GM03348 (cell line): Measurements from ENCODE around the gene ZWILCH.

Experiments
- DNase-seq: peaks from one replicate; pipeline ENCODE4 v3.0.0; 2012; ENCODE audit warnings: low spot score

ZWILCH gene

GRCh38 chr15:66555685-66556084 is 50.6 kb downstream of the ZWILCH start:
- DNase-seq = no peak

GRCh38 chr15:66558271-66558670 is 53.1 kb downstream of the ZWILCH start:
- DNase-seq = no peak

DNA sequence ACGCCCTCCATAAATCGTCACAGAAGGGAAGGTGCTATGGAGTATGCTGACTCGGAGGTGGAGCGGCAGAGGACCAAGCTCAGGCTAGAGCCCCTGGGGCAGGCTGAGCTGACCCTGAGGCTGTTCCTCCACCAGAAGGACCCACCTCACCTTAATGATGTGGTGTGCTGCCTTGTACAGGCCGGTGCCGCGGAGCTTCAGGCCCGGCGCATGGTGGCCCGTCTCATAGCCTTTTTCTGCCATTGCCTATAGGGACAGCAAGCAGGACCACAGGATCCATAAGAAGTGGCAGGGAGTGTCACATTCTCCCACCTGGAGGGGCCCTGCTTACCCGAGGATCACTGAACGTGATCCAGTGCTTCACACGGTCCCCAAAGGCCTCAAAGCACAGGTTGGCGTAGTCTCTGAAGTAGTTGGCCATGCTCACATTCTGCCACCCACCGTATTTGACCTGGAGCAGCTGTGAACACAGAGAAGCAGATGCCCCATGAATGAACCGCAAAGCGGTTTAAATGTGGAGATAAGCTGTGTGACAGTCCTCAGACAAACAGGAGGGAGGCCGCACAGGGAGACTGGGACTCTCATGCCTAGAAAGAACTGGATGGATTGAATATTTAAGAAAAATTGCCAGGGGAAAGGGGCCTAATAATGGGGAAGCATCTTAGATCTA is 55.9 kb downstream of the ZWILCH start:
- no peak for DNase-seq

DNA sequence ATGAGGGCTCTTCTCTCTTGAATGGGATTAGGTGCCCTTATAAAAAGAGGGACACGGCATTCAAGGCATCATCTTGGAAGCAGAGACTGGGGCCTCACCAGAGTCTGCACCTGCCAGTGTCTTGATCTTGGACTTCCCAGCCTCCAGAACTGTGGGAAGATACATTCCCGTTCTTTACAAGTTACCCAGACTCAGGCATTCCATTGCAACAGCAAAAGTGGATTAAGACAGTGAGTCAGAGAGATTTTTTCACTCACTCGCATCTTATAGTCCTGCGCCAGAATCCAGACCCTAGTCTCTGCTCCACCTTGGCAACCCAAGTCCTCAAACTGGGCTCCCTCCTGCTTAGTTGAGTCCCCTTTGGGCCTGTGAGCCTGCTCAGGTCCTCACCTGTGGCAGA is 58.0 kb downstream of the ZWILCH start:
- no peak for DNase-seq

DNA sequence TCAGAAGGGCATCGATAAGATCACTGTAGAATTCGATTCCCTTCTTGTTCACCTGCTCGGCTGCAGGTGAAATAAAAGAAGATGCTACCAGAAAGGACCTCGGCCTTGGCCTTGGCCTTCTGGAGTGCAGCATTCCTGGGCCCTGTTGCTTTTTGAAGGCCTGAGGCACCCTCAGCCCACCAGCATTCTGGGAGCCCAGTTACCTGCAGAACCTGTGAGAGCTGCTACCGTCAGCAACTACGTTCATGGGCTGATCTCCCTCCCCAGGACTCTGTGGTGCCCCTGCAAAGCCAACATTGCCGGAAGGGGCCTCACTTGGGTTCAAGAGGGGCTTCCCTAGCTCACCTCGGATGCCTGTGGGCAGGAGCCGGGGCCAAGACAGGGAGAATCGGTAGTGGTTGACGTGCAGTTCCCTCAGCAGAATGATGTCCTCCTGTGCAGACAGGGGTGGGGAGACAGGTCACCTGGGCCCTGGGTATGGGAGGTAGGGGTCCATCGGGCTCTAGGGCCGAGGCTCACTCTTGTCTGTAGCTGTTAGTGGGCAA is 58.5 kb downstream of the ZWILCH start:
- DNase-seq = no peak

DNA sequence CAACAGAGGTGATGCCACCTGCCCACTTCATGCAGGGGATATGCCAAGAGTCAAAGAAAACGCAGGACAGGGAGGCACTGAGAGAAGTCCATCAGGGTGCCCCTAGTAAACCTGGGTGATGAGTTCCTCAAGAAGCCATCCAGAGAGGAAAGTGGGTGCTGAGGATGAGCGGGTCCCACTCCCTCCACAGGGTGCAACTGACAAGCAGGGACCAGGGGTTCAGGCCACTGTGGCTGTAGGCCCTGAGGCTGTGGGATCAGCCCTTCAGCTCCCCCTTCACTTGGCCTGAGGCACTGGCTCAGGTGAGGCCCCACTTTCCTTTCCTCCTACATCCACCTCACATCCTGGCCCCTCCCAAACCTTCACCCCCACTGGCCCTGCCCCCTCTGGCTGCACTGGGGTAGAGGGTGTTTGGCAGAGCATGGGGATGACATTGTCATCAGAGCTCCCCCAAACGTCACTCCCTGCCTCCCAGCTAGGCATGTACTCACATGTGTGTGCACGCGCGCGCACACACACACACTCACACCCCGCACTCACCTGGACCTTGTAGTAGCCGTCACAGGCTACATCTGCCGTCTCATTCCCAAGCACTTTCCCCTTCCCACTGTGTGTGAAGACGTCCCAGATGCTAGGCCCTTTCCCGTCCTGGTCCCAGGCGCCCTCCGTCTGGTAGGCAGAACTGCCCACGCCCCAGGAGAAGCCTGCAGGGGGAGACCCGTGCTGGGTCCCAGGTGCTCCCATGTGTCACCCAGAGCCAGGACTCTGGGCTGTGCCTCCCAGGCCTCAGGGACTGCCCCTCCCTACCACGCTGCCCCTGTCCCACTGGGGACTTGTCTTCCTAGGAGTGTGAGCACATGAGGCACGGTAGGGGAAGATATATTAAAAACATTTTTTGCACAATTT is 59.3 kb downstream of the ZWILCH start:
- no peak for DNase-seq

- DNase-seq = no peak
Measured at GRCh38 chr15:66565141-66565641, 60.1 kb downstream of the ZWILCH start.

DNA sequence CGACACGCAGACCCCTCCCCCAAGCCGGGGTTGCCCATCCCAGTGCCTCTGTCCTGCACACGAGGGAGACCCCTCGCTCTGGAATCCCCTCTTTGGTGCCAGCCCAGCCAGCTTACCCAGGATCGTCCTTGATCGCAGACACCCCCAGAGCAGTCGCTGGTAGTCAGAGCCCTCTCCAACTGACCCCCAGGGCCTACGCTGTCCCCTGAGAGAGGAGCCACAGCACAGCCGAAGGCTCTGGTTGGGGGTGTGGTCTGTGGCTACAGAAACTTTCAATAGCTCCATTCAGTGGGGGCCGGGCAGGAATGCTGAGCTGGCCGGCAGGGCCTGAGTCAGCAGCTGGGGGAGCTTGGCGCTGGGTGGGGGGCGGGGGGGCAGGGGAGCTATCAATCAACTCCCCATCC is 60.6 kb downstream of the ZWILCH start, which contains the start of gene LCTL:
TSS of gene LCTL (minus strand) at position 258 of the 404 bp plus-strand sequence. CDS start 633 bp downstream, outside the sequence.
- DNase-seq = peak; percentile 54

DNA sequence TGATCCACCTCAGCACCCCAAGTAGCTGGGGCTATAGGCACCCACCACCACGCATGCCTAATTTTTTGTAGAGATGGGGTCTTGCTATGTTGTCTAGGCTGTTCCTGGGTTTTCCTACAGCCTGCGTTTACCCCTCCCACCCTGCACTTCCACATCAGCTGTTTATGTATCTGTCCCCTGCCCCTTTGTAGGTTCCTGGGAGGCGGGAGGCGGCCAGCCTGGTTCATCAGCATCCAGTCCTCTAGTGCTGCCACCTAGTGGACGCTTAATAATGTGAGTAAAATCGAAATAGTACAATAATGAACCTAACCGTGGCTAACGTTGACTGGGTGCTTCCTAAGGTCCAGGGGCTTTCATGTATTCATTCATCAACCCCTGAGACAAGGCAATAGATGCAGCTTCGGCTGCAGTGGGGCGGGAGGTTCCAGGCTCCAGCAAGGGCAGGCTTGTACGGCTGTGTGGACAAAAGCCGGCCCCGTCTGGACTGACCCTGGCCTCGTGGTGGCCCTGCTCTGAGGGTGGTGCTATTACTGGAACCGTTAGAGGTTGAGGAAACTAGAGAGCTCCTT is 61.9 kb downstream of the ZWILCH start:
- DNase-seq = peak; percentile 89

DNA sequence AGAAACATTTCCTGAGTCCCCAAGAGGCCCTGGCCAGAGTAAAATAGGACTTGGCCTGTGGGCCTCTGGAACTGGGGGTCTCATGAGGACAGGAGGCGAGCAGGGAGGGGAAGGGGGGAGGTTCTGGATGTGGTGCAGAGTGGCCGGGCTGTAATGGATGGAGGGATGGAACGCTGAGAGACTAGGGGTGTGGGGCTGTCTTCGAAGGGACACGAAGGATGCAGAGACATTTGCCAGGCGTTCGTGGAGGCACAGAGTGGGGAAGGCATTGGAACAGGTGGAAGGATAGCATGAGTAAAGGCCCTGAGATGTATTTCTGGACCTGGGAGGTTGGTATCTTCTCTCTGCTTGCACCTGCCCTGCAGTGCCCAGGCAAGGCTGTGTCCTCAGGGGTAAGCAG is 62.8 kb downstream of the ZWILCH start:
- no peak for DNase-seq

- no peak for DNase-seq
Measured at GRCh38 chr15:66569461-66570137, 64.5 kb downstream of the ZWILCH start.

DNA sequence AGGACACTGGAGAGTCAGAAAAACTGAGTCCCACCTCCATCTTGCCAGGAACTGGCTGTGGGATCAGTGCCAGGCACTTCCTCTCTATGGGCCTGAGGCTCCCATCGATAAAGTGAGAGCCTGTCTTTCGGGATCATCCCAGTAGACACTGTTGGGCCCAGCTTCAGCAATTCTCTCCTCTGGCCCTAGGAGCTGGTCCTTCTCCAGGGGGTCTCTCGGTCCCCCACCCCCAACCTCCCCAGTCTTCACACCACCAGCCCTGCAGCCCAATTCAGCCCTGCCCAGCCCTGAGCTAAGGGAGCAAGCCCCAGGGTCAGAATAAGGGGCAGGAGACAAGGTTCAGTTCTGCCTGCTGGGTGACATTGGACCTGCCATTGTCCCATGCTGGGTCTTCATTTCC is 65.2 kb downstream of the ZWILCH start:
- no peak for DNase-seq

DNA sequence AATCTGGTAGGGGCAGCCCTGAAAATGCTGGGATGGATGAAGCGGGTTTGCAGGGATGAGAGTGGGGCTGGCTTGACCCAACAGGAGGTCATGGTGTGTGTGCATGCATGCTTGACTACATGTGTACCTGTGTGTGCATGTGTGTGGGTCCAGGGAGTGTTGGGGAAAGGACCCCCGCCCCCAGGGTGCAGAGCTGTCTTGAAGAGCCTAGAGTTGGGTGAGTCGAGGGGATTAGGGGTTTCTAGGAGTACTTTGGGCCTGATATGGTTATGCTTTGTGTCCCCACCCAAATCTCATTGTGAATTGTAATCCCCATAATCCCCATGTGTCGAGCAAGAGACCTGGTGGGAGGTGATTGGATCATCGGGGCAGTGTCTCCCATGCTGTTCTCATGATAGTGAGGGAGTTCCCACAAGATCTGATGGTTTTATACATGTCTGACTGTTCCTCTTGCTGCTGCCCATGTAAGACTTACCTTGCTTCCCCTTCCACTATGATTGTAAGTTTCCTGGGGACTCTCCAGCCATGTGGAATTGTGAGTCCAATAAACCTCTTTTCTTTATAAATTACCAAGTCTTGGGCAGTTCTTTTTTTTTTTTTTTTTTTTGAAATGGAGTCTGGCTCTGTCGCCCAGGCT is 65.8 kb downstream of the ZWILCH start:
- no peak for DNase-seq

GRCh38 chr15:66572146-66572545 is 67.0 kb downstream of the ZWILCH start:
- DNase-seq = no peak

- DNase-seq = no peak
Measured at GRCh38 chr15:66573348-66573718, 68.2 kb downstream of the ZWILCH start.

GRCh38 chr15:66573719-66574595 is 68.8 kb downstream of the ZWILCH start:
- DNase-seq = peak; percentile 88

- DNase-seq = no peak
Measured at GRCh38 chr15:66574596-66574950, 69.4 kb downstream of the ZWILCH start.

GRCh38 chr15:66578286-66578875 is 73.3 kb downstream of the ZWILCH start:
- no peak for DNase-seq

GRCh38 chr15:66580643-66581042 is 75.5 kb downstream of the ZWILCH start:
- DNase-seq = peak; percentile 58

DNA sequence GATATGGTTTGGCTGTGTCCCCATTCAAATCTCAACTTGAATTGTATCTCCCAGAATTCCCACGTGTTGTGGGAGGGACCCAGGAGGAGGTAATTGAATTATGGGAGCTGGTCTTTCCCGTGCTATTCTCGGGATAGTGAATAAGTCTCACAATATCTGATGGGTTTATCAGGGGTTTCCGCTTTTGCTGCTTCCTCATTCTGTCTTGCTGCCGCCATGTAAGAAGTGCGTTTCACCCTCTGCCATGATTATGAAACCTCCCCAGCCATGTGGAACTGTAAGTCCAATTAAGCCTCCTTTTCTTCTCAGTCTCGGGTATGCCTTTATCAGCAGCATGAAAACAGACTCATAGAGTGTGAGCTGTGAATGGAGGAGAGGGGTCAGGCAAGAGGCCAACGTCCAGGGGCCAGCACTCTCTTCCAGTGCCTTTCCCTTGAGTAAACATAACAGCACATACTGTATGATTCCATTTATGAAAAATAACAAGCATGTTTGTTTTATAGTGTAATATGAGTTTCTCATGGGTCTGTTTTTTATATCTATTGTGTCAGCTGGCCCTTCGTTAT is 76.9 kb downstream of the ZWILCH start:
- no peak for DNase-seq
